HG03060 (cell line): ENCODE measurements around the gene CAMK1.
"Not testable (repeated sequence)": the region's sequence is repeated elsewhere in the genome, so short reads cannot be mapped to it uniquely, and the experiment has no call there.

Experiments used
- ATAC-seq: cut with Tn5 transposase; IDR thresholded peaks from one replicate; pipeline ENCODE4 v1.9.1; 2021; ENCODE audit warnings: low read depth, moderate number of reproducible peaks; ENCODE audit not compliant: unreplicated experiment

CAMK1 gene

GRCh38 chr3:9777694-9778021, 7.9 kb upstream of the CAMK1 start:
- ATAC-seq = no peak

- ATAC-seq = no peak
Measured at GRCh38 chr3:9776896-9777693, 7.3 kb upstream of the CAMK1 start.

- not testable (repeated sequence) for ATAC-seq
Measured at GRCh38 chr3:9771007-9771406, 1.3 kb upstream of the CAMK1 start.

GRCh38 chr3:9770276-9770812, 597 bp upstream of the CAMK1 start:
- ATAC-seq = no peak

- ATAC-seq = no peak
Measured at GRCh38 chr3:9769012-9769411, 735 bp downstream of the CAMK1 start.

GRCh38 chr3:9768141-9768775, 1.5 kb downstream of the CAMK1 start:
- no peak for ATAC-seq

- no peak for ATAC-seq
Measured at GRCh38 chr3:9767418-9767817, 2.3 kb downstream of the CAMK1 start.

- no peak for ATAC-seq
Measured at GRCh38 chr3:9765865-9766264, 3.9 kb downstream of the CAMK1 start.

- no peak for ATAC-seq
Measured at GRCh38 chr3:9762871-9763270, 6.9 kb downstream of the CAMK1 start.

- ATAC-seq = no peak
Measured at GRCh38 chr3:9761919-9762318, 7.8 kb downstream of the CAMK1 start.

GRCh38 chr3:9760779-9761505, 8.8 kb downstream of the CAMK1 start:
- ATAC-seq = no peak

GRCh38 chr3:9757427-9757826, 12.3 kb downstream of the CAMK1 start:
- no peak for ATAC-seq

- ATAC-seq = no peak
Measured at GRCh38 chr3:9754678-9755077, 15.1 kb downstream of the CAMK1 start.

- no peak for ATAC-seq
Measured at GRCh38 chr3:9750556-9751411, 19.0 kb downstream of the CAMK1 start.

GRCh38 chr3:9749645-9750555, 19.8 kb downstream of the CAMK1 start, which contains the start of gene OGG1:
TSS of gene OGG1 (plus strand) at chr3:9749952. CDS start at chr3:9750287, 335 bp downstream.
- ATAC-seq = peak; percentile 67

GRCh38 chr3:9749296-9749644, 20.5 kb downstream of the CAMK1 start:
- ATAC-seq = no peak

GRCh38 chr3:9748031-9748430, 21.7 kb downstream of the CAMK1 start:
- ATAC-seq = no peak

- no peak for ATAC-seq
Measured at GRCh38 chr3:9747267-9747666, 22.5 kb downstream of the CAMK1 start.

GRCh38 chr3:9746330-9746729, 23.4 kb downstream of the CAMK1 start:
- no peak for ATAC-seq
